DMS79 (cell line): ENCODE results near the gene THSD7B.

Source experiments
- DNase-seq: peaks from one replicate; lab custom pipeline; 2025; lab: John Stamatoyannopoulos, UW

THSD7B gene

GRCh38 chr2:136823291-136823690 is 57.9 kb downstream of the THSD7B start:
- DNase-seq = no peak

DNA sequence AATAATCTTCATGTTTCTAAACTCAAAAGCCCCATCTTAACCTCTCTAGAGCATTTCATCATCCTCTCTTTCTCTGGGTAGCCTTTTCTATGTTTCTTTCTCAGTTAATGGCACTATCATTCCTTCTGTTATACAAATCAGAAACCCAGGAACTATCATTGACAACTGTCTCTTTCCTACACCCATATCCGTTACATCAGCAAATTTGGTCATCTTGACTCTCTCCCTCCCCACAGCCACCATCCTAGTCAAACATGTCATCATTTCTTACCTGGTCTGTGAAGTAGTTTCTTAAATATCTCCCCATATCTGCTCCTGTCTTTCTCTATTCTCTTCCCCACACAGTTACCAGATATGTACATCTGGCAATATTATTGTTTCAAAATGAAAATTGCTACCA is 62.8 kb downstream of the THSD7B start:
- DNase-seq = no peak

GRCh38 chr2:136828774-136829173 is 63.4 kb downstream of the THSD7B start:
- no peak for DNase-seq

GRCh38 chr2:136844546-136844945 is 79.2 kb downstream of the THSD7B start:
- no peak for DNase-seq

- DNase-seq = no peak
These were observed 93.3 kb downstream of the THSD7B start for GRCh38 chr2:136858656-136859055.

- DNase-seq = no peak
These were observed 95.2 kb downstream of the THSD7B start for GRCh38 chr2:136860443-136860958.

DNA sequence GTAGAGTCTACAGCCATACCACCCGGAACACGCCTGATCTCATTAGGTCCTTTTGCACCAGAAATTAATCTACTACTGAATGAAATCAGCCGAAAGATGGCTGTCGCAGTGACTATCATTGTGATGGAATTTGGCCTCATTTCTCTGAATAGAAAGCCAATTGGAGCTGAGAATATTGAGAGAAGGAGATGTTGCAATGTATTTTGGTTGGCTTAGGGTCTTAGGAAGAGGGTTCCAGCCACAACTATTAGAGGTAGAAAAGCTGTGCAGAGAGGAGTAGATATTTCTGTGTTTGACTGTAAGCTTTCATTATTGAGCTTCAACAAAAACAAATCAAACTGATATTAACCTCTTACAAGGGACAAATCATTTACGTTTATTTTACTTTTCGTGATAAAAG is 98.1 kb downstream of the THSD7B start:
- no peak for DNase-seq

DNA sequence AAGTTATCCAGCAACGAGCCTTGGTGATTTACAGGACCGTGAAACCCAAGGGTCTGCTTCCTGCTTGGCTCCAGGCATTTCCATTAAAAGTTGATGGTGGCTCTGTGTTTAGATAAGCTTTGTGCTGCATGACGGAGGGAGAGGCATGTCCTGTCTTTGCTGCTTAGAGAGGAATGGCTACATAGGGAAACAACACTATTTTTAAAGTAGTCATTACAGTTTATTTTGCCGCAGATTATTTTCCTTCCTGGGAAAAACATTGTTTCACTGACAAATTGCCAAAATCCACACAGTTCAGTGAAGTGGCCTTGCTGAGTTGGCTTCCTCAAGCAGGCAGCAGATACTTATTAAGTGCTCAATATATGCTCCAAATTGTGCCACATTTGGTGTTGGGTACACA is 98.5 kb downstream of the THSD7B start:
- DNase-seq = no peak

DNA sequence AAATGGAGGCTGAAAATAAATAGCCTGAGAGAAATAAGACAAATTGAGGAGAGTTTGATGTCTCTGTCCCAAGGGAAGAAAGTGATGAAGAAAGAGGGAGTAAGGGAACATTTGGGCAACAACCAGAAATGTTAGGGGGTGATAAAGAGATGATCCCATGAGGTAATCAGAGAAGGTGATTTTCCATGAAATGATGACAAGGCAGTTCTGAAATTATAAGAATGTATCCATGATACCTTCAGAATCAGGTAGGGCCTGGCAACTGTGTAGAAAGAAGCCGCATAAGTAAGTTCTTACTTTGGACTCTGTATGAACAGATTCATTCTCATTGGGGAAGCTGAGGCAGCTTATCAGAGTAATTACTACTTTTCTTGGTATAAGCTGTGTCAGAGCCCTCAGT is 106.1 kb downstream of the THSD7B start:
- no peak for DNase-seq

DNA sequence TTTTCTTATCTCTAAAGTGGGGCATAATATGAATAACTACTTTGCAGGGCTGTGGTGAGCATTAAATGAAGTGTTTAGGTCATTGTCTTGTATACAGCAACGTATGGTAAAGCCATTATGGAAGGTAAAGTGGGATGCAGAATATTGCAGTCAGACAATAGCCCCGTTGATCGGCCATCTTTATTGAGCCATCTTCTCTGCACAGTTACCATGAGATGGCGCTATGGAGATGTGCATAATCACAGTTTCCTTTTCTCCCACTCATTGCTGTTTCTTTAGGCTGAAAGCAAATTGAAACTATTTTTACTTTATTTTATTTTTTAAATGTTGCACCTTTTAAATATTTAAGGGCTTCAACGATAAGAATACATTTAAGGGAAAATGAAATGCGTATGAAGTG is 108.9 kb downstream of the THSD7B start:
- DNase-seq = no peak

GRCh38 chr2:136891100-136891499 is 125.8 kb downstream of the THSD7B start:
- DNase-seq = no peak

DNA sequence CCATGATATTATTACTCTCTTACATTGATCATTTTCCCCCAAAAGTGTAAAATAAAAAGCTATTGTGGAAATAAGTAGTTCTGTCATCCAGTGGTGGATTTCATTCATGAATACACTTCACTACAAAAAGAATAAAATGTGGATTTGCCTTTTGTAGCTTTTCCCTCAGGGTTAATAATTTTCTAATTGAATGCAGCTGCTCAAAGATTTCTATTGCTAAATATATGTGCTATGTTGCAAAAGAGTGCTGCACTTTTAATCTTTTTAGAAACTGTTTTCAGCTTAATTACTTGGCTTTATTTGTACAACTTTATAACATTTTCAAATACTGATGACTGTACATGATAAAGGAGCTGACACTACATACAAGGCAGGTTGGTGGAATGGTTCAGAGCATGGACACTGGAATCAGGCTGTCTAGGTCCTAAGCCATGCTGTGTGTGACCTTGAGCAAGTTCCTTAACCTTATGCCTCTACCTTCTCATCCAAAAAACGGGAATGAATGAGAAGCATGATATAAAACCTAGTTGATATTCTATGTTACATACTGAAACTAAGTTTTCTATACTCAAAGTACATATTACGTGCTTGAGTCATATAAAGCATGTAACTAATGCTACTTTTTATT is 128.8 kb downstream of the THSD7B start:
- no peak for DNase-seq

DNA sequence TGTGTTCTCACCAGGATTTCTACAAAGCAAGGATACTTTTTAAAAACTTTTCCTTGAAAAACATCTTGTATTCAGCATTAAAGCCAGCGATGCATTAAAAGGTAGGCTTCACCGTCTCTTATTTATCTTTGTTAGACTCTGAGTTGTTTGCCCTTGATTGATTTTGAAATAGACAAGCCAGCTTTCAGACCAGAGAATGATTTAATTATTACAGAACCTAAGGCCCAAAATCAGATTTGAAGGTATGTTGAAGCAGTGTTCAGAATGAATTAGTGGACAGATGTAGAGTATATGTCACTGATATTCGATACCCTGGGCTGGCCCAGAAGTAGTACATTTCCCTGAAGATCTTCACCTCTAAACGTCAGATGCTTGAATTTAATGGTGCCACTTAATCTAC is 136.4 kb downstream of the THSD7B start:
- peak; percentile 55 for DNase-seq

DNA sequence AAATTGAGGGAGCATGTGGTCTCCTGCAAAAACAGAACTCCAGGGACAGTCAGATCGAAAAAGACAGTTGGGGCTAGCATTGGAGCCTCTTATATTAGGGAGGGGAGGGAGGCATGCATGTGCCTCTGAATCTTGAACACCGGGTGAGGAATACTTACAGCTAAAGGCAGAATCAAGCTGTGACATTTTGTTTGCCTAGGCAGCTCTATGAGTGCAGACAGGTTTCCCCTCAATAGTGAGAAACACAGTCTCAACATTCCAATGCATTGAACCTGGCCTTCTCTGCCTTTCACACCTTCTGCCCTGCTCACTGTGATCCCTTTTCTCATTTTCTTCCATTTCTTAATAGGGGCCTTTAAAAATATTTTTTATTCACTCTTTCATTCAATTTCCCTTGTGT is 140.4 kb downstream of the THSD7B start:
- DNase-seq = no peak

DNA sequence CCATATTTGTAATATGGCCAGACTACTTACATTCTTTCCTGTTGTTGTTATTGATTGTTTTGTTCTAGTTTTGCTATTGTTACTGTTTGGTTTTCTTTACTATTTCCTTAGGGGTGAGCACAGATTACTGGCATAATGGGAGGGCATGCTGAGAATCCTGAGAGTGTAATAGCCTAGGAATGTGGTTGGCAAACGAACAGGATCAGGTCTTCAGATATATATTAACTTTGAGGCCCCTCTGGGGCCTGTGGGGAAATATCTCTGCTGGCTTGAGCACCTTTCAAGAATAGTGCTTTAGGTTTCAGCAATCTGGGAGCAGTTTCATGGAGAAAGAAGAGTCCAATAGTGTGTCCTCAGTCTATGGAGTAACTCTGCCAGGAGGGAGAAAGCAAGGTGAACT is 144.4 kb downstream of the THSD7B start:
- DNase-seq = no peak

GRCh38 chr2:136916131-136916530 is 150.8 kb downstream of the THSD7B start:
- no peak for DNase-seq

DNA sequence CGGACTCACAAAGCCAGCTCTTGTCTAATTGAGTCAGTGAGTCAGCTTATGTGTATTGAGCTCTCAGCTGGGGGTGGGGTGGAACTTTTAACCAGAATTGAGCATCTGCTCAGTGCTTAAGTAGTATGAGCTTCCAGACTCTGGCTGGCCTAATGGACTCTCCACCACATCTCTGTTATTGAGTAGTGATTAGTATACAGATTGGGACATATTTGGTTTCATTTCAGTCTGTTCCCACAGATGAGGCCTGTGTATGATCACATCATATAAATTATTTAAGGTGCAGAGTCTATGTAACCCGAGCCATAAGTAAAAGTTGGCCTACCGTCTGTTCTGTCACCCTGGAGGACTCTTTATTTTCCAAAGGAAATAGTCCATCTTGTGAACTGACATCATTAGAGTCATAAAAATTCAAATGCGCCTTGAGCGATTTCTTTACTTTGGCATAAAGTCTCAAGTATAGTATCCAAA is 152.1 kb downstream of the THSD7B start:
- DNase-seq = no peak

DNA sequence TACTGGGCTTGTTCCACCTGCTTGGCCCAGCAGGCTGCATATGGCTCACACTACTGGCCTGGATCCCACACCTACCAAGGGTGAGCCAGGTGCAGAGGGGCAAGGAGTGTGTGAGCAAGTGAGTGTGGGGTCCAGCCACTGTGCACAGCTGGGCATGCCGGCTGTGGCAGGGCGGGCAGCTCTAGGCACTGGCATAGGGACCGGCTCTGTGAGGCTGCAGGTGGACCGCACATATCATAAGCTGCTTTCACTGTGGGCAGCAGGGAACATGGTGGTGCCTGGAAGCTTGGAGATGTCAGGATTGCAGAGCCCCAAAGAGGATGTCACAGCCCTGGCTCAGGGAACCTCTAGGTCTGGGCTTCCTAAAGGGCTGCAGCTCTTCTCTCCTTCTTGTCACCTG is 154.3 kb downstream of the THSD7B start:
- no peak for DNase-seq

DNA sequence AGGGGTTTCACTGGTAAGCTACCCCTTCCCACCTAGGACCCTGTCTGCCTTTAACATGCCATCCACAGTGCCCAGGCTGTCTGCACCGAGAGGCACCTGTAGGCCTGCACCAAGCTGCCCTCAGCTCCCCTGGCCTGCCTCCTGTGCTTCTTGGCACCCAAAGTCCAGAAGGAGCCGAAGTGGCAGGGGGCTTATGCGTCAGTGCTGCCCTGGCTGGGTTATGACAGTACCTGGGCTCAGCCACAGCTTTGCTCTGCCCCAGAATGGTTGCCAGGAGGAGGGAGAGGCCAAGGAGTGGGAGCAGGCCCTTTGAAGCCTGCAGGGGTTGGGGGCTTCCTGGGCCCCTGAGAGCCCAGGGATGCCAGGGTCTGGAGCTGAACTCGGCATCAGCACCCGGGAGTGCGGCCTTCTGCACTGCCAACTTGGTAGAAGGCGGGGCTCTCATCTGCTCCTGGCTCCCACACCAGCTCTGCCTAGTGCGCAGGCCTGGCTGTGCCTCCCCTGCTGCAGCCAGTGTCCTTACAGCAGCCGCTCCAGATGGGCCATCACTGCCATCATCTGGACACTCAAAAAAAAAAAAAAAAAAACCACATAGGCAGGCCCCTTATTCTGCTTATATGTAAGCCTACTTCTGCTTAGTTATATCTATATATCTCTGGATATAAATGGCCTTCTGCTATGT is 155.4 kb downstream of the THSD7B start:
- no peak for DNase-seq

- no peak for DNase-seq
These were observed 161.8 kb downstream of the THSD7B start for GRCh38 chr2:136927156-136927555.

DNA sequence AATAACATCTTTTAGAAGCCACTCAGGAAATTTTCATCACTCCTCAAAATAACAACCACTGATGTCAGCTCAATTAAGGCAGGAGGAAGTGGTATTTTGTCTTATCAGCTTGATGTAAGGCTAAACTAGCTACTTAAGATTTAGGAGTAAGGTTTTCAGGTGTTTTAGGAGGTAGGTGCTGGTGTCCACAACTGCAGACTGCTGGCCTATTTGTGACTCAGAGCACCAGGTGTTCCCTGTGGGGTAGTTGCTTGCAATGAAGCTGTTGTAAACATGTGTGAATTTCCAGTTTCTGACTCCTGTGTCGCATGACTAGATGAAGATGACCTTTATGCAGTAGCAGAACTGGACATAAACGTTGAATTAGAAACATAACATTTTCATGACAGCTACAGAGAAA is 164.2 kb downstream of the THSD7B start:
- DNase-seq = no peak

DNA sequence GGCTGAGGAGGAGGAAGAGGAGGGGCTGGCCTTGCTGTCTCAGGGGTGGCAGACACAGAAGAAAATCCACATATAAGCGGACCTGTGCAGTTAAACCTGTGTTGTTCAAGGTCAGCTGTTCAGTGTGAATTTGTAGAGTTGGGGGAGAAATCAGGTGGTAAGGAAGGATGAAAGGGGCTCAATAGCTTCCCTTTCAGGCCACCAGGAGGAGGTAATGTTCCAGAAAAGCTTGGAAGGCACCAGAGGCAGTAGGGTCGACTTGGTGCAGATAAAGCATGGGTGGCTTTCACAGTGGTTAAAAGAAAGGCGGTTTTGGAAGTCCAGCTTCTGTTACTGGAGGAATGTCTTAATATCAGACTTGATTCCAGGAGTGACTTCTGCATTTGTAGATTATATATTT is 167.4 kb downstream of the THSD7B start:
- DNase-seq = no peak

DNA sequence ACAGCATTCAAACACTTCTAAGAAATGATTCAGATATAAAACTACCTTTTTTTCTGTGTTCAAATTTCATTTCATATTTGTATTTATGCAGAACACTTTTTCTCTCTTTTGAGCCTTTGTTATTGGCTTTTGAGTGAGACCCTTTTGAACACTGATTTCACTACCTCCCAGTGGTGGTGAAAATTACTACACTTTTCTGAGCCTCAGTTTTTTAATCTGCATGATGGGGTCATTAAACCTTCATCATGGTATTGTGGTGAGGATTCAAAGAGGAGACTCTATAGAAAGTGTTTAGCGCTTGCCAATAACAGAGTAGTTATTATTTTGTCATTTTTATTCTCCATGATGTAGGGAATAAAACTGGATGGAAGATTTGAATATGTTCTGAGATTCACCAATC is 169.8 kb downstream of the THSD7B start:
- DNase-seq = no peak

GRCh38 chr2:136956050-136956449 is 190.7 kb downstream of the THSD7B start:
- no peak for DNase-seq
